ENCODE measurements around the gene RDX.

Gene RDX

DNA sequence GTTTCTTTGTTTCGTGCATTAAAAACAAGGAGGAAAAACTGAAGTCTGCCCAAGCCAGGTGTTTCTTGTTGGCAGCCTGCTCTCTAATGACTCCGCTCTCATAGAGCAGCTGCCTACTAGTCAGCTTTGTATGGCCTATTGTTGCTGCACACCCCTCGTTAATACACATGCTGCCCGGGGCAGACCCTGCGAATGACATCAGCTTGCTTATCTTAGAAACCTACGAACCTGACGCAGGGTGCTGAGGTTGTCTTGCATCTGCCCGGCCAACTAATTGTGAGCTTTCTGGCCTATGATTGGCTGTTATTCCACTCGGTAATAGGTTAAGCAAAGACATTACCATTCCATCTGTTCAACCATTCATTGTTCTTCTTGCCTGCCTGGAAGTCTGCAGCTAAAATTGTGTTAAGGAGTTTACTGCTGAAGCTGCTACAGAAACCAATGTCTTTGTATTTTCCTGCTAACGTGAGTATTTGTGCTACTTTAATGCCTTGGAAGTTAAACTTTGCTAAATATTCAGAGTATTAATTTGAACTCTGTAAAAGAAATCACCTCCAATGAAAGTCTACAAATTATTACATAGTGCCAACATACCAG, 165.7 kb downstream of the RDX start:
- DNase-seq (ENCODE audit: extremely low read depth, insufficient read length) = no peak
- Histone ChIP-seq H3K4me3 (replicated peaks; ENCODE audit: low read depth, low read length) (no peak overlapping the region), H3K27me3 (replicated peaks; ENCODE audit: control insufficient read depth, insufficient read depth, low read length) (no peaks in the 10 kb centered on the region), H3K36me3 (ENCODE audit: control insufficient read depth, insufficient read depth, low read length) (peaks cover 2% of the 10 kb centered on the region; the same call in 1 of the 2 replicates)
- TF ChIP-seq, protein P1, sequence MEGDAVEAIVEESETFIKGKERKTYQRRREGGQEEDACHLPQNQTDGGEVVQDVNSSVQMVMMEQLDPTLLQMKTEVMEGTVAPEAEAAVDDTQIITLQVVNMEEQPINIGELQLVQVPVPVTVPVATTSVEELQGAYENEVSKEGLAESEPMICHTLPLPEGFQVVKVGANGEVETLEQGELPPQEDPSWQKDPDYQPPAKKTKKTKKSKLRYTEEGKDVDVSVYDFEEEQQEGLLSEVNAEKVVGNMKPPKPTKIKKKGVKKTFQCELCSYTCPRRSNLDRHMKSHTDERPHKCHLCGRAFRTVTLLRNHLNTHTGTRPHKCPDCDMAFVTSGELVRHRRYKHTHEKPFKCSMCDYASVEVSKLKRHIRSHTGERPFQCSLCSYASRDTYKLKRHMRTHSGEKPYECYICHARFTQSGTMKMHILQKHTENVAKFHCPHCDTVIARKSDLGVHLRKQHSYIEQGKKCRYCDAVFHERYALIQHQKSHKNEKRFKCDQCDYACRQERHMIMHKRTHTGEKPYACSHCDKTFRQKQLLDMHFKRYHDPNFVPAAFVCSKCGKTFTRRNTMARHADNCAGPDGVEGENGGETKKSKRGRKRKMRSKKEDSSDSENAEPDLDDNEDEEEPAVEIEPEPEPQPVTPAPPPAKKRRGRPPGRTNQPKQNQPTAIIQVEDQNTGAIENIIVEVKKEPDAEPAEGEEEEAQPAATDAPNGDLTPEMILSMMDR (IDR thresholded peaks at IDR 0.05; ENCODE audit: insufficient read depth, low read length, poor library complexity, severe bottlenecking) = no peak

- Histone ChIP-seq H3K4me3 (replicated peaks; ENCODE audit: low read depth, low read length) (no peak overlapping the region), H3K36me3 (ENCODE audit: control insufficient read depth, insufficient read depth, low read length) (peaks cover 2% of the 10 kb centered on the region; the same call in 1 of the 2 replicates), H3K27me3 (replicated peaks; ENCODE audit: control insufficient read depth, insufficient read depth, low read length) (no peaks in the 10 kb centered on the region)
- DNase-seq (ENCODE audit: extremely low read depth, insufficient read length) = no peak
- TF ChIP-seq, protein P1 (IDR thresholded peaks at IDR 0.05; ENCODE audit: insufficient read depth, low read length, poor library complexity, severe bottlenecking) = no peak
Observed at GRCh38 chr11:110128161-110128560, 168.3 kb downstream of the RDX start.

GRCh38 chr11:110126936-110127335, 169.5 kb downstream of the RDX start:
- no peak for DNase-seq (ENCODE audit: extremely low read depth, insufficient read length)
- no peak overlapping the region for H3K4me3 ChIP-seq (replicated peaks; ENCODE audit: low read depth, low read length)
- no peaks in the 10 kb centered on the region for H3K27me3 ChIP-seq (replicated peaks; ENCODE audit: control insufficient read depth, insufficient read depth, low read length)
- TF ChIP-seq, protein P1 (IDR thresholded peaks at IDR 0.05; ENCODE audit: insufficient read depth, low read length, poor library complexity, severe bottlenecking) = no peak
- peaks cover 2% of the 10 kb centered on the region; the same call in 1 of the 2 replicates for H3K36me3 ChIP-seq (ENCODE audit: control insufficient read depth, insufficient read depth, low read length)

GRCh38 chr11:110125632-110126031, 170.8 kb downstream of the RDX start:
- TF ChIP-seq, protein P1 (IDR thresholded peaks at IDR 0.05; ENCODE audit: insufficient read depth, low read length, poor library complexity, severe bottlenecking) = no peak
- no peak overlapping the region for H3K4me3 ChIP-seq (replicated peaks; ENCODE audit: low read depth, low read length)
- H3K27me3 ChIP-seq (replicated peaks; ENCODE audit: control insufficient read depth, insufficient read depth, low read length) = no peaks in the 10 kb centered on the region
- H3K36me3 ChIP-seq (ENCODE audit: control insufficient read depth, insufficient read depth, low read length) = no peaks in the 10 kb centered on the region
- no peak for DNase-seq (ENCODE audit: extremely low read depth, insufficient read length)
